Fibroblast of skin of left quadriceps (primary cell): Measurements from ENCODE around the gene POU5F1.

ENCODE experiments used
- DNase-seq, 2 experiments: peaks; one replicate each; pipeline ENCODE4 v3.0.0-alpha.2; 2013; ENCODE audit warnings: low read depth in 2 of 2

The POU5F1 gene

DNA sequence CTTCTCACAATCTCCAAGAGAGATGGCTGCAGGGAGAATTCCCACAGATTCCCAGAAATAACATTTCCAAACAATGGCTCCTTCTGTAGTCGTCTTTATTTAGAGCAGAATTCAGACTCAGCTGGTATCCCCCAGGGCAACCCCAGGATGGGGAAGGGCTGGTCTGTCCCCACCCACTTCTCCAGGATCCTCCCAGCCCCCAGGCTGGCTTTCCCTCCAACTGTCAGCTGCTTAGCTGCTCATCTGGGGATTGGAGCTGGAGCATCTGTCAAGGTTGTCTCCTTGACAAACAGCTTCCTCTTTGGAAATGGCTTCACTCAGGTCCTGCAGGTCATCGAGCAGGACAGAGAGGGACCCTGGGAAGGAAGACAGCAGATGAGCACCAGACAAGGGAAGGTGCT lies 28.1 kb downstream of the POU5F1 start:
- DNase-seq = no peak

DNA sequence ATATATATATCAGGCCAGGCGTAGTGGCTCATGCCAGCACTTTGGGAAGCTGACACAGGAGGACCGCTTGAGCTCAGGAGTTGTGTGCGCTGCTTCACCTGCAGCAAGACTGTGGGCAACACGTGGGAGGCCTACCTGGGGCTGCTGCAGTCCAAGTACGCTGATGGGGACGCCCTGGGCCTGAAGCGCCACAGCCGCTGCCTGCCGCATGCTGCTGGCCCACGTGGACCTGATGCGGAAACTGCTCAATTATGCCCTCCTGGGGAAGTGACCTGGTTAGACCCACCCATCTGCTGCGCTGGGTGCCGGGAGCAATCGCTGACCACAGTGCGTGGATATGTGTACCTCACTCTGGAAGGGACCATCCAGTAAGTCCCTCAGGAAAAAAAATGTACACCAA lies 29.8 kb downstream of the POU5F1 start:
- DNase-seq = no peak

DNA sequence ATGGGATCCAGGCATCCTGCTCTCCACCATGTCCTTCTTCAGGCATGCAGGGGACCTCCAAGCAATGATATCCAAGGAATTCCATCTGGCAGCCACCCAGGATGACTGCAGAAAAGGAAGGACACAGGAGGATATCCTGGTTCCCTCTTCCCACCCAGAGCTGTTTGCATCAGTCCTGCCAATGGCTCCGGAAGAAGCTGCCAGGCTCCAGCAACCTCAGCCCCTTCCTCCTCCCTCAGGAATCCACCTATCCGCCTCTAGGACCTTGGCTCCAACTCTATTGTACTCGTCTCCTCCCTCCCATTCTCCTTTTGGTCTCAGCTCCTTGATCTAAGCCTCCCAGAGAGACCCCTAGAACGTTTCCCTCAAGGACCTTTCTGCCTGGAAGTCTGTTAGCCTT lies 30.9 kb downstream of the POU5F1 start:
- peak; percentile 62 to 67 for DNase-seq

DNA sequence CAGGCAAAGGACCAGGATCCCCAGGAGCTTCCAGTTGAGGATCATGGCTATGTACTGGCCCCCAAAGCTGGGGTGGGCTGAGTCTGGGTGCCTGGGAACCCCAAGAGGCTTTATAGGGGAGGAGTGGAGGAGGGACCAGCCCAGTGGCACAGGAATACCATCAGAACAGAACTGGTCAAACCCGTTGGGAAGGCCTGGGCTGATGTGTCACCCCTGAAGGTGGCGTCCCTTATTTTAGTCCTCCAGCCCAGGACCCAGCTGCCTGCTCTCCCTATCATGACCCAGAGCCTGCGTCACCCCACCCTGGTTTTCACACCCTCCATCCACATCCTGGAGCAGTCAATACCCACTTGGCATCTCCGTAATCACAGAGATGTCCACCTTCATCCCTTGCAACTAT lies 31.5 kb downstream of the POU5F1 start, which contains the start of gene PSORS1C2:
PSORS1C2 (minus strand) TSS at position 85 of the 400 bp plus-strand sequence; CDS start at position 45, 40 bp downstream.
- DNase-seq = no peak

DNA sequence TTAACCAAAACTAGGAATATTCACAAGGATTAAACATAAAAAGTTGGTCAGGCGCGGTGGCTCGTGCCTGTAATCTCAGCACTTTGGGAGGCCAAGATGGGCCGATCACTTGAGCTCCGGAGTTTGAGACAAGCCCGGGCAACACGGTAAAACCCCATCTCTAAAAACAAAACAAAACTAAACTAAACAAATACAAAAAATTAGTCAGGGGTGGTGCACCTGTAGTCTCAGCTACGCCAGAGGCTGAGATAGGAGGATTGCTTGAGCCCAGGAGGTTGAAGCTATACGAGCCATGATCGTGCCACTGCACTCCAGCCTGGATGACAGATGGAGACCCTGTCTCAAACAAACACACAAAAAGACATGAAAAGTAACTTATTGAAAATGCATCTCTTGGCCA lies 34.8 kb downstream of the POU5F1 start:
- DNase-seq = no peak

- DNase-seq = no peak
Observed at GRCh38 chr6:31132806-31133205, 37.7 kb downstream of the POU5F1 start.

- no peak for DNase-seq
Observed at GRCh38 chr6:31131595-31131994, 38.9 kb downstream of the POU5F1 start.

DNA sequence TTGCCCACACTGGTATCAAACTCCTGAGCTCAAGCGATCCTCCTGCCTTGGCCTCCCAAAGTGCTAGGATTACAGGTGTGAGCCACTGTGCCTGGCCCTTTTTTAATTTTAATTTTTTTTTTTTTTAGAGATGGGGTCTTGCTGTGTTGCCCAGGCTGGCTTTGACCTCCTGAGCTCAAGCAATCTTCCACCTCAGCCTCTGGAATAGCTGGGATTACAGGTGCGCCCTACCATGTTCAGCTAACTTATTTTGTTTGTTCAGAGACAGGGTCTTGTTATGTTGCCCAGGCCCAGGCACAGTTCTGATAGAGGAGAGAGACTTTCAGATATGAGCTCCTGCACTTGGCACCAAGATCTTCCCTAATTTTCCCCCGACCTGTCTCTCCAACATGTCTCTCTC lies 39.7 kb downstream of the POU5F1 start:
- no peak for DNase-seq

DNA sequence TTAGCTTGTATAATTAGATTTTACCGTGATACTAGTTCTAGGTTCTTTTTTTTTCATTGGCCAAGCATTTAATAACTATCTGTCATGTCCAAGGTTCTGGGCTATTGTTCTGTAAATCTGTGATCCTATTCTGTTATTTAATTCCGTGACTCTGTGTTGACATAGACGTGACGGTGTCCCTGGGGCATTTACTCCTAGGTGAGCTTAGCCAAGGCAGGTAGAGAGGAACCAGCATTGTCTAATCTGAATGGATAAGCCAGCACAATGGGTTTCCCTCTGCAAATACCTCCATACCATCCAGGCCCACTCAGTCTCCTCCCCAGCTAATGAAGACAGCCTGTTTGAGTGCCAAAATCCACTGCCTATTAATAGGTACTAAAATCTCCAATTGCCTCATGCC lies 41.4 kb downstream of the POU5F1 start:
- no peak for DNase-seq

- no peak for DNase-seq
Observed at GRCh38 chr6:31128093-31128676, 42.3 kb downstream of the POU5F1 start.

DNA sequence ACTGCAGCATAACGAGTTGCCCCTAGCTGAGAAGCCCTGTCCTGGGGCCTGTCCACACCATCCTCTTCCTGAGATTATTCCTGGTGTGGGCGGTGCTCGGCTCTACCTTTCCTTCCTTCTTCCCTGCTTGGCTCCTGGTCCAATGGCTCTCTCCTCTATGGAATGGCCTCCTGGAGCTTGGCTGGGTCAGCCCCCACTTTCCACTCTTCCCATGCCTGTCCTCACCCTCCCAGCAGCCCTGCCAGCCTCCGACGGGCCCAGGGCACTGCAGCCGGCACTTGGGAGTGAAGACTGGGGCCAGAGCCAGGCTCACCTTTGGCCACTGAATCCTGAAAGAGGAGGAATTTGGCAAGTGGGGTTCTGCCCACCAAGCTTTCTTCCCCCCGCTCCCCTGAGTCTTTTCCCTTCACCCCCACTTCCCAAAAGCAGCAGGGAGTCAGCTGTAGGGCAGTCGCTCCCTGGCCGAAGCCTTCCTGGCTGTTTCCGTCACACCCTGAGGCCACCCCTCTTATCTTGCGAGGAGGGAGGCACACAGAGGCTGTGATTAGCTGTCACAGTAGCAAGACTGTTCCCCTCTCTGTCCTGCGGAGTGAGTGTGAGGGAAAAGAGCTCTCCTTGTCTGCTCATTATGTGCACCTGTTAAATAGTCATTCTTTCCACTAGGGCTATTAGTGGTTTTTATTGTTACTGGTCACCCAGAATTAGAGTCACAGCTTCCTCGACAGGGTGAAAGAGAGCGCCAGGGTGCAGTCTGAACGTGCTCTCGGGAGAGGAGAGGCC lies 43.9 kb downstream of the POU5F1 start:
- no peak for DNase-seq

GRCh38 chr6:31125586-31126363 lies 44.7 kb downstream of the POU5F1 start:
- peak in 1 of 2 experiments; percentile 20 for DNase-seq

DNA sequence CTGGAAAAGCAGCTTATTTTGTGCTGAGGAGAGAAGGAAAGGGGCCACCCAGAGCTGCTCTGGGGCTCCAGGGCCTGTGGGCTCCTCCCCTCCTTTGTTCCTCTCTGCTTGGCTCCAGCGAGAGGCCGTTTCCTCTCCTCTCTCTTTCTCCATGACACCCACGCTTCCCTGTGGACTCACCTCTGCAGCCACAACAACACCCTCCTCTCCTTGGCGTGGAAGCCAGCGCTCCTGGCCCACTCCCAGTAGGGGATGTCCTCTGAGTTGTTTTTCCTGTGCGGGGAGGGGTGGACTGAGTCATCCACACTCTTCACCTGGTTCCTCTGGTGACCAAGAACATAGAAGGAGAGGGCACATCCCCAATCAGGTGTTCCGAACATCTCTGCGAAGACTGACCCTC lies 45.3 kb downstream of the POU5F1 start:
- DNase-seq = no peak

DNA sequence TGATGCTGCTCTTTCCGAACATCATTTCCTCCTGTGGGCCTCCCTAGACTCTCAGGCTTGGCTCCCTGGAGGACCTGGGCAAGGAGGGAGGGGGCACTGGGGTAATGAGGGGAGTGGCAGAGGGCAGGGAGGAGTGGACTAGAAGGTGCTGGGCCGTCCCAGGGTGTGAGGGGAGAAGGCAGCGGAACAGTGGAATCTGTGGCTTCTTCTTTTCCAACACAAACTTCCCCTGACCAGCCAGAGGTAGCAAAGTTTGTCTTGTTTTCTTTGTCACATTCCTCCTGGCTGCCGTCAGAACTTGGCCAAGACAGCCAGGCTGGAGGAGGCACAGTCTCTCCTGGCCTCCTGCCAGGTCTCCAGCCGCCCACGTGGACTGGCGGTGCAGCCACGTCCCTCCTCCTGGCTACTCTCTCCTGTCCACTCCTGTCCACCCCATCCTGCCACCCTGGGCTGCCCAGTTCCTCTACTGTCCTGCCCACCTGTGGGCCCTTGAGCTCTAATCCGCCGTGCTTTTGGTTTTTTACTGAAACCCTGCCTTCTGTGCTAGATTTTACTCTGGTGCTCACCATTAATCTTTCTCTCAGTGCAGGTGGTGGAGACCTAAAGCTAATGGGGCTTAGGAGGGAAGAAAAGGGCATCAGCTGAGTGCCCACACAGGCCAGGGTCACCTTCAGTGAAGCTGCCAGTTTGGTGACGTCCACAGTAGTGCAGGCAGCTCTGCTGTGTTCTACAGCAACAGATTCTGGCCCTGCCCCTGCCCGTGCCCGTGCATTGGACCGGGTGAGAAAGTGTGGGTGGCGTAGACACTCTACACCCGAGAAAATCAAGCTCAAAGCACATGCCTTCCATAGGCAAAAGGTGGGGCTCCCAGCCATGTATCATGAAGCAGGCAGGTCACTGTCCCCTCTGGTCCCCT lies 47.4 kb downstream of the POU5F1 start:
- DNase-seq = no peak

GRCh38 chr6:31121131-31121790 lies 49.2 kb downstream of the POU5F1 start:
- DNase-seq = no peak

GRCh38 chr6:31120151-31120915 lies 50.1 kb downstream of the POU5F1 start, which contains the start of gene CDSN:
Gene CDSN, minus strand, starts transcription at chr6:31120446. Its CDS starts 27 bp downstream, at chr6:31120419.
- no peak for DNase-seq

DNA sequence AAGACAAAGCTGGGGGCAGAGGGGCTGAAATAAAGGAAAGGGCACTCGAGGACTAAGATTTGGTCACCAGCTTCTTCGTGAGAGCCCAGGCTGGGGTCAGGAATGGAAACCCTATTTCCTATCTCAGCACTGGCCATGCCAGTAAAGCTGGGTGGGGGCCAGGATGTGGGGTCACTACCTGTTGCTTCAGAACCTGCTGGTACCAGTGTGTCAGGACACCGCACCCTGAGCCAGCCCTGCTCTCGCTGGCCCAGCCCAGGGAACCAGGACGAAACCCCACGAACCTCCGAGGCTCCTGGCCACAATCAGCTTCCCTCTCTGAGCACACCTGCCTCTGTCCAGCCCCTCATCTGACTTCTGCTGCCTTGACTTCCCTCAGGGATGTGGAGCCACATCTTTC lies 52.3 kb downstream of the POU5F1 start:
- DNase-seq = no peak

GRCh38 chr6:31116661-31117385 lies 53.7 kb downstream of the POU5F1 start:
- no peak for DNase-seq

DNA sequence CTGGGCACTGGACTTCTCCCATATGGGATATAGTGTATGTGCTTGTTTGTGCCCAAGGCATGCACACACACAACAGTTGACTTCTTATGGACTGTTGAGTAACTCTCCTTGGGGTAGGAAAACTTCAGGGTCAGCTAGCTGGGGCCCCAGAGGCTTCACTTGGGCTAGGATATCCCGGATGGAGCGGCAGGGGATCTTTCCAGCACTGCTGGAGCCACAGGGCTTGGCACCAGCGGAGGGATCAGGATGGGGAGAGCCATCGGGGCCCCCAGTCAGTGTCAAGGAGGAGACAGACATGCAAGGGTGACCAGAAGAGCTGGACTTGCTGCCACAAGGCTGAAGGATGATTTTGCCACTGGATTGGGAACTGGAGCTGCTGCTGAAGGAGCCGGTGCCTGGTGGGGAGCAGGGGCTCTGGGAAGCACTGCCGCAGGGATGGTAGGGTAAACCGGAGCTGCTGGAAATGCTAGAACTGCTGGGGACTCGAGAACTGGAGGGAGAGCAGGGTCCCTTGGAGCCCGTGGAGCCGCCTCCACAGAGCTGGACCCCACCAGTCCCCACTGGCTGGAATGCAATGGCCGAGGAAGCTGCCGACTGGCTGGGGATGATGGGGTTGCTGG lies 54.4 kb downstream of the POU5F1 start:
- no peak for DNase-seq
